Activated CD4-positive, alpha-beta T cell treated with anti-CD3 and anti-CD28 coated beads, Interleukin-2, amount 50 U/mL, for 24 hours (primary cell): ENCODE results near the gene ETV7.
"Not testable (repeated sequence)": the region's sequence is repeated elsewhere in the genome, so short reads cannot be mapped to it uniquely, and the experiment has no call there.

Experiments used
- DNase-seq, 2 donors: peaks; one replicate each; pipeline ENCODE4 v3.0.0-alpha.2; 2020; ENCODE audit warnings: low read depth in 1 of 2, low spot score in 1 of 2

The ETV7 gene

DNA sequence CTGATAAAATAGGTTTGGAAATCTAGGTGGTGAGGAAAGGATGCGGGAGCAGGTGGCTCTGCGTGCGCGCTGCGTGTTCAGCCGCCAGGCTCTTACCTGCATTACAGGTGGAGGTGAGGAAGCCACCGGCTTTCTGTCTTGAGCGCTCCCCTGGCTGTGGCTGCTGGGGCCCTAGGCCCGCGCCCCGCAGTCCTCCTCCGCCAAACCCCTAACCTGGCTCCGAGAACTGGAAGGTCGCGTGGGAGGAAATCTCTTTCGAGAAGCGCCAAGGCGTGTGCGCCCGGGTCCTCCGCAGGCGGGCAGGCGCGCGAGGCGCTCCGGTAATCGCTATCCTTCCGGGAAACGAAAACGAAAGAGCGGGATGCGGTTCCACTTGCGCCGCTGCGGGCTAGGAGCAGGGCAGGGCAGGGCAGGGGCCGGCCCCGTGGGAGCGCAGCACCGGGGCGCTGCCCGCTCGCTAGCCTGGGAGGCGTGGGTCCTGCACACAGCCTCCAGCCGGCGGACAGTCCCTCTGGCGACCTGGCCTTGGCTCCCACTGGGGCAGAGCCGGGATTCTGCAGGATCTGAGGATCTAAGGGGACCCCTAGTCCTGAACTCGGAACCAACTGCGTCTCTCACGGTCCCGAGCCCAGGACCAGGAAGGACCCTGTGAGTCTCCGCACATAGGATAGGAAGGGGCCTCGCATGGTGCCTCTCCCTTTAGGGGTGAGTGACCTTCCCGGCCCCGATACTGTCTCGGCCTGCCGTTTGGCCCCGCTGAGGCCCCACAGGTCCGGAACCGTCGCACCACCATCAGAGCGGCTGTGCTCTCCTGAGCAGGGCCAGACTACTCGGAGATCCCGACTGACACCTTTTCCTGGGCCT, at the start of gene ETV7:
Gene ETV7 (minus strand): TSS at position 230 of the 864 bp plus-strand sequence. CDS start 128 bp downstream, at position 102.
- DNase-seq = peak in 1 of 2 donors; percentile 10

DNA sequence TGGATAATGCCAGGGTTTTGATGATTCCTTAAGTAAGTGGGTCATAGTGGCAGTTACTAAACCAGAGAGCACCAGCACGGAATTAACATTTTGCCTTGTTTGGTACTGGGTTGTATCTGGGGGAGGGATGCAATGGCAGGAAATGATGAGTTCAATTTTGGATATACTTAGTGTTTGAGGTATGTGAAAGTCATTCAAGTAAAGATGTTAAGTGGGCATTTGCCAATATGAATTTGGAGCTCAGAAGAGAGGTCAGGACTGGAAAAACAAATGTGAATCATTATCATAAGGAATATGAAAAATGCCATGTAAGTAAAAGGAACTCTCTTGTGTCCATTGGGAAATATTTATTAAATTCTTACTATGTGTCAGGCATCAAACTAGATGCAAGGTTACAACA, 49.0 kb upstream of the ETV7 start:
- DNase-seq = no peak

DNA sequence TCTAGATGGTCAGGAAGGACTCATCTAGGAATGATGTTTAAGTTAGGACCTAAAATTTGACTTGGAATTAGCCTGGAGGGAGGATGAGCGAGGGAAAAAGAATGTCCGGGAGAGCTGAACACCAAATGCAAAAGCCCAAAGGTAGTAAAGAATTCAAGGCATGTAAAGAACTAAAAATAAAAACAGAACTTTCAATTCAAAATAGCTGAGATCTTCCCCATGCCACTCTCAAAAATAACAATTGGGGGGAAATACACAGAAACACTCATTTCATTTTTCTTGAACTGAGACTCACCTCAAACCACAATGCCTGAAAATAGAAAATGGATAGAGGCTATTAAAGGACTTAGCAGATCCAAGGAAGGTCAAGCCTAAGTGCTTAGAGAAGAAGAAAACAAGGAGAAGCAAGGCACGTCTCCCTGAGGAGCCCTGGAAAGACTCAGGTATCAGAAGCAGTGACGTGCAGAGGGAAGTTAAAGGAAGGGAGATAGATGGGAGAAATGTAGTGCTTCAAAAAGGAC, 44.7 kb upstream of the ETV7 start:
- DNase-seq = no peak

DNA sequence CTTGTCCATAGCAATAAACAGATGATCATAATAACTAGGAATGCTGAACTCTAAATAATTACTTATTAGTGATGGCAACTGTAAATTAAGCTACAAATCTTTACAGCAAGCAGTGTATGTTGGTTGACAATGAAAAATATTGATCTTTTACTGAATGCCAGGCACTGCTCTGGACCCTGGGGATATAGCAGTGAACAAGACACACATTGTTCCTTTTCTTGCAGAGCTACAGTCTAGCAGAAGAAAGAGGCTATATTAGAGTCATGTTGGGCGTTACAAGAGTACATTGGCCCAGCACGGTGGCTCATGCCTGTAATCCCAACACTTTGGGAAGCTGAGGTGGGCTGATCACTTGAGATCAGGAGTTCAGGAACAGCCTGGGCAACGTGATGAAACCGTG, 43.7 kb upstream of the ETV7 start:
- no peak for DNase-seq

DNA sequence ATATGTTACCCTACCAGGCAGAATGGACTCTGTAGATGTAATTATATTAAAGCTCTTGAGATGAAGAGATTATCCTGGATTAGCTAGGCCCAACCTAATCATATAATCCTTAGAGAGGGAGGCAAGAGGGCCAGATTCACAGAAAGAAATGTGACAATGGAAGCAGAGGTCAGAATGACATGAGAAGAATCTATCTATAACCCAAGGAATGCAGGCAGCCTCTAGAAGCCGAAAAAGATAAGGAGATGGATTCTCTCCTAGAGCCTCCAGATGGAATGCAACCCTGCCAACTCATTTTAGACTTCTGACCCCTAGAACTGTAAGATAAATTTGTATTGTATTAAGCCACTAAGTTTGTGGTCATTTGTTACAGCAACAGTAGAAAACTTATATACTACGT, 42.9 kb upstream of the ETV7 start:
- no peak for DNase-seq

DNA sequence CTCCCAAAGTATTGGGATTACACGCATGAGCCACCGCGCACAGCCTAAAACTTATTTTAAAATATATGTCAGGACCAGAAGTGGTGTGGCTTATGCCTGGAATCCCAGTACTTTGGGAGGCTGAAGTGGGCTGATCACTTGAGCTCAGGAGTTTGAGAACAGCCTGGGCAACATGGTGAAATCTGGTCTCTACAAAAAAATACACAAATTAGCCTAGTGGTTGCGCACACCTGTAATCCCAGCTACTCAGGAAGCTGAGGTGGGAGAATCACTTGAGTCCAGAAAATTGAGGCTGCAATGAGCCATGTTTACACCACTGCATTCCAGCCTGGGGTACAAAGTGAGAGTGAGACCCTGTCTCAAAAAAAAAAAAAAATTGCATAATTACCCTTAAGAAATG, 41.4 kb upstream of the ETV7 start:
- no peak for DNase-seq

DNA sequence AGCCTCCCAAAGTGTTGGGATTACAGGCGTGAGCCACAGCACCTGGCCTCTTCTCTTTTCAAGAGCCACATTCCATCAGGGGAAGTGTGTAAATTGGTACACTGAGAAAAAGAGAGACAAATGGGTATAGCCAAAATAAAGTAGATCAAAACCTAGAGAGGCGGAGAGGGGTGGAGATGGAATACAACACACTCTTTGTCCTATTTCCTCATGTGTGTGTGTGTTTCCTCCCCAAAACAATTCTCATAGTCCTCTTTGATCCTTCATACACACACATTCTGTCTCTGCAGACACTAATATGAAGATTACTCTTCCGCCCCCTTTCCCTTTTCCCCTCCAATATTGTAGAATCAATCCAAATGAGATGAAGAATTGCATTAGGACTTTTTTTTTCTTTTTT, 39.2 kb upstream of the ETV7 start:
- DNase-seq = no peak

DNA sequence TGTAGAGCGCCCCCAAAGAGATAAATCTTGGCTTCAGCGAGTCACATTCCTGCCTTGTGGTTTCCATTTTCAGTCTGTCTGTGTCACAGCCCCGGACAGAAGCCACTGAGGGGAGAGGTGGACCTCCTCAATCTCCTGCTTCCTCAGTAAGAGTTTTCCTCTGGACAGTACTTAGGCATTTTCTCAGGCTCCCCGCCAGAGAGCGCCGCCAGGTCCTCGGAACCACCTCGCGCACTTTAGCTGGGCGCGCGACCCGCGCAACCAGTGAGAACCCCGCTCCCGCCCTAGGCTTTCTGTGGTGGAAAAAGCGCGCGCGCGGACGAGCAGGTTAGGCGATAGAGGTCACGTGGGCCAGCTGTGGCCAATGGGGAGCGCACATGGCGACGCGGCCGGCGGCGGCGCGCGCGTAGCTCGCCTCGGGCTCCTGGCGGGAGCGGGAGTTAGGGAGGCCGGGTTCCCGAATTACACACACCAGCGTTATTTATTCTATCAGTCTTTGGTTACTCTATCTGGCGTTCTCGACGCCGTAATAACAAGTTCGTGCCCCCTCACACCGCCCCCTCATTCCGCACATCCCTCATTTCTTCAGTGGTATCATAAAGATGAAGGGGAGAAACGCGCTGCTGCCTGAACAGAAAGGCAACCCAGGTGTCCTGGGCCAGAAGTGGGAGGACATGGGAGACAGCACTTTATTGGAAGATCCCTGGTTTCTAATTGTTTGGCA, 35.8 kb upstream of the ETV7 start:
- peak; percentile 93 to 97 for DNase-seq

DNA sequence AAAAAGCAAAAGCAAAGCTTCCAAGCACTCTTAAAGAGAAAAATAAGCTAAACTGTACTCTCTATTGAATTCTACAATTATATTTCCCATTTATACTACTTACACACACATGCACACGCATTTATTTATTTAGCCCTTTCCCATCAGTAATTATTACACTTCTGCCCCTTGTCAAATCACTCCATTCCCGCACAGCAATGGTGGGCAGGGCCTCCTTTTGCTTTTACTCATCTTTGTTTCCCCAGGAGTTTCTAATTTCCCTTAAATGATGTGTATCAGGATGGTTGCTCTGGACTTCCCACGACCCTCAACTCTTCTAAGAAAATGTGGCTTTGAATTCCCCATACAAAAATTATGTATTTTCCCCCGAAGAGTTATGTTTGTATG, 35.2 kb upstream of the ETV7 start:
- no peak for DNase-seq

DNA sequence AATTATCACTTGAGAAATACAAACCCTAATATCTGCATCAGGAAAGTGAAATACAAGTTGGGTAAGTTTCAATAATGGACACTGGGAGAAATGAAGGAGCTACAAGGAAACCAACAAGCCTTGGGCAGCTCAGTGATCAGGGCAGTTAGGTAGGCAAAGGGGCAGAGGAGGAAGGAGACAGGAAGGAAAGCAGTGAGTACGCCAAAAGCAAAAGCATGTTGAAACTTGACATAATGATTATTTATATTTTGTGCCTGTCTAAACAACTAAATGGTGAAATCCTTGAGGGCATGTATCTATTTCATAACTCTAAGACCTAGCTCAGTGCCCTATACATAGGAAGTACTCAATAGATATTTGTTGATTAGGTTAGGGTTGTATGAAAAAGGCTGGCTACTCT, 31.8 kb upstream of the ETV7 start:
- DNase-seq = no peak

DNA sequence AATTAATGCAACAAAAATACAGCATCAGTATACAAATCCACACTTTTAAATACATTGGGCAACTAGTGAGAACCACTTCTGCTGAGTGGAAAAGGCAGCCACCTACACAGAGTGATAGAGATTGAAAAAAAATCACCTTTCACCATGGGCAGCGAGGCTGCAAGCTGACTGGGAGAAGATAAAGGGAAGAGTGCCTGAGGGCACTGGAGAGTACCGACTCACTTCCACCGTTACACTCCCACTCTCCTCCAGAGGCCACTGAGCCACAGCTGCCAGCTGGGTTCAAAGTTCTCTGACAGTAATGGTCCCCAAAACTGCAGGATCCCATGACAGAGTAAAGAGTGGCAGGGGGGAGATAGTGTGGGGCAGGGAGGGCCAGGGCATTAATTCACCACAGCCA, 31.1 kb upstream of the ETV7 start:
- DNase-seq = no peak

DNA sequence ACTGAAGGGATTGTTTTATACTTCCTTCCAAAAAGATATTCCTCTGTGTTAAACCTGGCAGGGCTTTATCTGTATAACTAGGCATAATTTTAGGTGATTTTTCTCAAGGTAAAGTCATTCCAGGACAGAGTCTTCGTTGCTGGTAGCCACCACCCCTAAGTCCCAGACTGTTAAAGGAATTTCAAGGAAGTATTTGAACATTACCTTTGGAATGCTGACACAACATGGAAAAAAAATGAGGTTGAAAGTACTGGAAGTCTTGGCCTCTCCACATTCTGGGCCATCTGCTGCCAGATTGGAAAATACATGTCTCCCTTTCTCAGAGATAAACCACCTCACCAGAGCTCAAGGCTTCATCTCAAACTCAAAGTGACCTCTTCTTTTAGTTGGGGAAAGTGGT, 27.0 kb upstream of the ETV7 start:
- DNase-seq = no peak

DNA sequence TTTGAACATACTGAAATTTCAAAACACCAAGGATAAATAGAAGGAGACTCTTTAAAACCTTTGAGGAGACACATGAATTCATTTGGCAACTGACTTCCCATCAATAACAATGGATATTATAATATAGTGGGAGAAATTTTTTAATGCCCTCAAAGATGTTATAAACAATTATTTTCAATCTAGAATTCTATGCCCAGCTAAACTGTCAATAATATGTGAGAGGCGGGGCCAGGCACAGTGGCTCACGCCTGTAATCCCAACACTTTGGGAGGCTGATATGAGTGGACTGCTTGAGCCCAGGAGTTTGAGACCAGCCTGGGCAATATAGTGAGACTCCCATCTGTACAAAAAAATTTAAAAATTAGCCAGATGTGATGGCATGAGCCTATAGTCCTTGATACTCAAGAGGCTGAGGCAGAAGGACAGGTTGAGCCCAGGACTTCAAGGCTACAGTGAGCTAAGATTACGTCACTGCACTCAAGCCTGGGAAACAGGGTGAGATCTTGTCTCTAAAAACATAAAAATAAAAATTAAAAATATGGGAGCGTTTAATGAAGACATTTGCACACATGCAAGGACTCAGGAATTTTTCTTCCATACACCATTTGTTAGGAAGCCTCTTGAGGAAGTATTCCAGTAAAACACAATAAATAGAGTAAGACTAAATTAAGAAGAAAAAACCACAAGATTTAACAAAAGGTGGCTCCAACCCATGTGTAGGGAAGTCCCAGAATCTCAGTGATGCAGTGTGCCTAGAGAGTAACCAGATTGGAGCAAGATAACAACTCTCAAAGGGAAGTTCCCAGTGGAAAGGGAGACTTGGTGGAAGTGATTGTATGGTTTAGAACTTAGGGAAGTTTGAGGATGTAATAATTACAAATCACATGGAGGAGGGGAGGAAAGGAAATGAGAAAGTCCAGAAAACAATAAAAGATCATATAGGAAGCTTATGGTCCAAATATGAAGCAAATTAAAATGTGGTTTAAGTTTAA, 26.3 kb upstream of the ETV7 start:
- no peak for DNase-seq

DNA sequence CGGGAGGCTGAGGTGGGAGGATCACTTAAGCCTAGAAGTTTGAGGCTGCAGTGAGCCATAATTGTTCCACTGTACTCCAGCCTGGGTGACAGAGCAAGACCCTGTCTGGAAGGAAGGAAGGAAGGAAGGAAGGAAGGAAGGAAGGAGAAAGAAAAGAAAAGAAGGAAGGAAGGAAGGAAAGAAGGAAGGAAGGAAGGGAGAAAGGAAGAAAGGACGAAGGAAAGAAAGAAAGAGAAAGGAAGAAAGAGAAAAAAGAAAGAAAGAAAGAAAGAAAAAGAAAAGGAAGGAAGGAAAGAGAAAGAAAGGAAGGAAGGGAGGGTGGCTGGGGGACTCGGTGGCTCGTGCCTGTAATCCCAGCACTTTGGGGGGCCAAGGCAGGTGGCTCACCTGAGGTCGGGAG, 22.2 kb upstream of the ETV7 start:
- DNase-seq = not testable (repeated sequence)

DNA sequence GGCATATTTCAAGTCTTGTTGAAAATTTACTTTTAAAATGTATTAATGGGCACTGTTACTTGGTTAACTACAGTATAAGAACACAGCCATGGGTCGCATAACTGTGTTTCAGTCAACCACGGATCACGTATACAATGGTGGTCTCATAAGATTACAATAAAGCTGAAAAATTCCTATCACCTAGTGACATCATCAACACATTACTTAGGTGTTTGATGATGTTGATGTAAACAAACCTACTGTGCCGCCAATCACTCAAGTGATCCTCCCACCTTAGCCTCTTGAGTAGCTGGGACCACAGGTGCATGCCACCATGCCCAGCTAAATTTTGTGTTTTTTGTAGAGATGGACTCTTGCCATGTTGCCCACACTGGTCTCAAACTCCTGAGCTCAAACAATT, 16.7 kb upstream of the ETV7 start:
- no peak for DNase-seq

DNA sequence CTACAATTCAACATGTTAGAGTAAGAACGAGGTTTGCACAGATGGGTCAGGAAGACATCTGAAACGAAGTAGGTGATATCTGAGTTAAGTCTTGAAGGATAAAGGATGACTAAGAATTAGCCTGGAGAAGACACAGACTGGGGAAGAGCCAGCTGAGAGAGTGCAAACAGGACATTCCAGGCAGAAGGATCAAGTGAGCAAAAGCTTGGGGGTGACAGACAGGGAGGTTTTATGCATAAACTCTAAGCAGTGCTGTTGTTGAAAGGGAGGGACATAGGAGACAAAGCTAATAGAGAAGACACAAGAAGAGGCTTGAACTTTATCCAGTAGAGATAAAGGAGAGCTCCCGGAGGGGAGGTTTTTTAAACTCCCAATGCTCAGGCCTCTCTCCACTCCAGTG, 15.0 kb upstream of the ETV7 start:
- no peak for DNase-seq

DNA sequence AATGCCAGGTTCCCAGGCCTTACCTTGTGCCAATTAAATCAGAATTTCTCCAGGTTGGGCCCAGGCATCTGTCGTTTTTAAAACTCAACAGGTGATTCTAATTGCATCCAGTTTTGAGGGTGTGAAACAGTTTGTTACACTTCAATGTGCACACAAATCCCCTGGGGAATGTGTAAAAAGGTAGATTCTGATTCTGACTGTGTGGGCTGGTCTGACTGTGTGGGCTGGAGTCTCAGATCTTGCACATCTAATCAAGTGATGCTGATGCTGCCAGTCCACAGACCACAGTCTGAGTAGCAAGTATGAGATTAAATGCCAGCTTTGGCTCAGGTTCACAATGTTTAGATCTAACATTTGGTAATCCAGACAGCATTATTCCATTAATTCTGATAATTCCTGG, 12.5 kb upstream of the ETV7 start:
- no peak for DNase-seq

DNA sequence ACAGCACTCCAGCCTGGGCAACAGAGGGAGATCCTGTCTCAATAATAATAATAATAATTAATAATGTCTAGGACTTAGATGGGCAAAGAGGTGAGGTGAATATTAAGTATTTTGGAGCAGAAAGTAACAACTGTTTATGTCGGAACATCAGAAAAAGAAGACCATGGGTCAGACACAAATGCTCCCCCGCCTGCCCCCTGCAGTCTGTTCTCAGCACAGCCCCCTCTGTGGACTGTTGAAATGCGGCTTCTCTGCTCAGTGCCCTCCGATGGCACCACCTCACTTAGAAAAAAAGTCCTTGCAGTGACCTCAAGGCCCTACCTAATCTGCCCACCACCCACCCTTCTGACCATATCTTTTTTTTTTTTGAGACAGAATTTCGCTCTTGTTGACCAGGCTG, 5.2 kb upstream of the ETV7 start:
- DNase-seq = no peak

DNA sequence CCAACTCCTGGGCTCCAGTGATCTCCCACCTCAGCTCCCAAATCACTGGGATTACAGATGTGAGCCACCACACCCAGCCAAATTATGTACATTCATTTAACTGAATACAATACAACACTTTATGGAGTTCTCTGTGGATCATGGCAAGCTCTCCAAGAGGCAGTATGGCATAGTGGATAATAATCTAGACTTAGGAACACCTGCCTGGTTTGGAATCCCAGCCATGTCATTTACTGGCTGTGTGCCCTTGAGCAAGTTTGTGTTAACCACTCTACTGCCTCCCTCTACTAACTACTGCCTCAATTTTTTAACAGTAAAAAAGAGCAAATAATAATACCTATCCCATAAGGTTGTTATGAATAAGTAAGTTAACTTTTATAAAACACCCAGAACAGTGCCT, 1.9 kb upstream of the ETV7 start:
- DNase-seq = no peak

DNA sequence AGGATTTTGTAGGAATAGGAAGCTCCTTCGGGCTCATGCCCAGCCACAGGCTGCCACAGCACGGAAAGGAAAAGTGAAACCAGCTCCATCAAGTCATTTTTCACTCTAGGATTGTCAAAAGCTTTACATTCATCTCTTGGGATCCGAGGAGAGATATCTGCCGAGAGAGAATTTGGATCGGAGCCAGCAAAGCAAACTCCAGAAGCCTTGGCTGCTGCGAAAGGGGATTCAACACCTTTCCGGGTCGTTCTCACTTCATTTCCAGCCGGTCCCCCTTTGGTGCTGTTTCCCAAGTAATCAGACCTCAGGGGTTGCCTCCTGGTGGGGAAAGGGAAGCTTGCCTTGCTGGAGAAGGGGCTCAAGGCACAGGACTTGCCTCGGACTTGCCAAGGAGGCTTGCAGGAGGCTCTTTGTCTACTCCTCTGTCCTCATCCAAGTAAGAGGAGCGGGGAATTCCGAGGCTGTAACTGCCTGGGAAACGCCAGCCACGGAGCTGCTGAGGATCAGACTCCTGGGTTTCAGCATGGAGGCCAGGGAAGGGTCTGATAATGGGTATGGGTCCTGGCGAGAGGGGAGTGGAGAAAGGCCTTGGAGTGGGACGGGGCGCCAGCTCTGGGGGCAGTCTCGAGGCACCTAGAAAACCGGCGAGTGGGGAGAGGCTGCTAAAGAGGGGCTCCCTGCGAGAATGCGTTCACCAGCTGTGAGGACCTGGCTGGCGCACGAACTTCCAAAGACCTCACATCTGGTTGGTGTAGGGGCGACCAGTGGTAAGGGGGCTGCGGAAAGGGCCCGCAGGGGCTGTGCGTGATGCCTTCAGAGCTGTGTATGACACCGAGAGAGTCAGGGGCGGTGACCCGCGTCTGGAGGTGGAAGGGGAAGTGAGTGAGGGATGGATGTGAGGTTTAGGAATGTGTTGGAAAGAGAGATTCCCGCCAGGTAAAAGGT, 702 bp downstream of the ETV7 start:
- no peak for DNase-seq
